HAP-1 (cell line): ENCODE measurements around the gene EMILIN2.

Experiments
- DNase-seq, 2 experiments: peaks; one replicate each; pipeline ENCODE4 v3.0.0-alpha.2; 2016 to 2020; ENCODE audit warnings: low spot score in 2 of 2
- H3K27me3 ChIP-seq: fragments of 250-450 bp; sonication (Bioruptor Pico); 2 replicates; pipeline ENCODE4 v1.5.1; 2020; ENCODE audit warnings: low read depth, mild to moderate bottlenecking, moderate library complexity
- H3K36me3 ChIP-seq: fragments of 250-450 bp; sonication (Bioruptor Pico); replicated peaks from 2 replicates; pipeline ENCODE4 v1.5.1; 2020; ENCODE audit warnings: mild to moderate bottlenecking
- H3K4me1 ChIP-seq: fragments of 250-450 bp; sonication (Bioruptor Pico); 2 replicates; pipeline ENCODE4 v1.5.1; 2020; ENCODE audit warnings: mild to moderate bottlenecking
- H3K4me3 ChIP-seq: fragments of 250-450 bp; sonication (Bioruptor Pico); 2 replicates; pipeline ENCODE4 v1.5.1; 2020; ENCODE audit warnings: mild to moderate bottlenecking, moderate library complexity
- H3K9me3 ChIP-seq: fragments of 250-450 bp; sonication (Bioruptor Pico); 2 replicates; pipeline ENCODE4 v1.5.1; 2020; ENCODE audit warnings: mild to moderate bottlenecking, moderate library complexity
- in situ Hi-C: fragments of 300-500 bp; cut with MboI; formaldehyde crosslinking; loops from 3 replicates; pipeline ENCODE4 v1.14.3; 2020; ENCODE audit warnings: low sequenced_read_pairs, inconsistent platforms, mixed read lengths

EMILIN2 gene

DNA sequence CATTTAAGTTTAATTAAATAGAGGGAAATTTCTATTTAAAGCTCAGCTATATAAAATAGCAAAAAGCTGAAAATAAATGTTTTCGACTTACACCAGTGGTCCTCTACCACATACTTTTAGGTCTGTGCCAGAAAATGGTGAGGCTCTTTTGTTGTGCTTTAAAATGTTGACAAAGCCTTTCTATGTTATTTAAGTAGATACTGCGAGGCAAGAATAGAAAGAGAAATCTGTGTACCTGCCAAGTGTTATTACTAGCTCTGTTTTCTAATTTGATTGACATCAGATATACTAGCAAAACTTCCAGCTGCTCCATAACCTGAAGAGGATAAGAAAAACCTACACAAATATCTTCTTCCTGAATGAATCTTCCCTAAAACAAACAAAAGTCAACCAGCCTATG, 112.5 kb downstream of the EMILIN2 start:
- peaks cover 8% of the 10 kb centered on the region; the same call in 1 of the 2 replicates for H3K4me1 ChIP-seq
- DNase-seq: no peak
- in situ Hi-C loops: no loop called here
- 0 out of 2 replicates have a peak, but pooled peaks cover 3% of the 10 kb centered on the region for H3K36me3 ChIP-seq
- no peaks in the 10 kb centered on the region for H3K9me3 ChIP-seq
- H3K4me3 ChIP-seq: no peak overlapping the region
- no peaks in the 10 kb centered on the region for H3K27me3 ChIP-seq

DNA sequence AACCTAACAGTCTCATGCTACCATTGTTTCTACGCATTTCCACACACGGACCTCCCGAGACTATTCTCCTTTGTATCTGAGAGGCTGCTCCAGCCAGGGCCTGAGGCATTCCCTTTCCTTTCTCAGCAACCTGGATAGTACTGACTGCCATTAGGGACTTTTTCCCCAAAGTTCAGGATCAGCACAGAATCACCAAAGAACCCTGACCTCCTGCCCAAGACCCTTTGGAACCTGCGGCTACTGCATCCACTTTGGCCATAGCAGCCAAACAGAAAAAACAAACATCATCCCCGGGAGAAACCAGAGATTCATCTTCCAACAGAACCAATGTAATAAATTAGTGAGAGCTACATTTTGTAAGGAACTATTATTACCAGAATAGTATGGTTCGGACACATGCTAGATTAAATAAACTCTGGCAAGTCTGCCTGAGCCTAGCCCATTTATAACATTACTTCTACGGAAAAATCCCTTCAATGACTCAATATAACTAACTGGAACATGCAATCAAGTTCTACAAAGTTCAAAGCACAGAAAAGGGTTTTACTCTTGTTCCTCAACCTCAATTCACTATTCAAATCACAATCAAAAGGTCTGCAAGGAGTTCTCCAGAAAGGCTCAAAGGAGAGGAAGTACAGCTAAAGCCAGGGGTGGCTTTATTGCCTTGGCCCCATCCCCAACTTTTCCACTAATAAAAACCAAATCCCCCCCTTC, 114.3 kb downstream of the EMILIN2 start:
- H3K9me3 ChIP-seq: no peaks in the 10 kb centered on the region
- H3K36me3 ChIP-seq: no peaks in the 10 kb centered on the region
- in situ Hi-C loops: no loop called here
- DNase-seq: no peak
- no peaks in the 10 kb centered on the region for H3K27me3 ChIP-seq
- no peak overlapping the region for H3K4me3 ChIP-seq
- peaks cover 8% of the 10 kb centered on the region; the same call in 1 of the 2 replicates for H3K4me1 ChIP-seq

DNA sequence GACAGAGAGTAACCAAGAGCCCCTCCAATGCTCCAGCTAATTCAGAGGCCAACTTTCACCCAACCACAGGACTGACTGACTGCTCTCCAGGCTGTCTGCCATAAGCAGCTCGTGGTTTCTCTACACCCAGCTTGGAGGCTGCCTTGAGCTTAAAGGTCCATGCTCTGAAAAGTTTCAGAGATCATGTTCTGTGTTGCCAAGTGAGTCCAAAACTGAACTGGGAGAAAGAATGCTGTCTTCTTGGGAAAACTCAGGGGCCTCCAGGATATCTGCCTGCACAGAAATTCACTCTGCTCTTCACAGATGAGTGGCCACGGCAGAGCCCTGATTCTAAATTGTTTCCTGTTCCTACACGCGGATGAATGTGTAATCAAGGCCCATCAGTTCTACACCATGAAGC, 115.0 kb downstream of the EMILIN2 start:
- no peak overlapping the region for H3K4me3 ChIP-seq

GRCh38 chr18:2963048-2963447, 116.2 kb downstream of the EMILIN2 start:
- Histone ChIP-seq H3K4me3 (no peak overlapping the region), H3K4me1 (no peaks in the 10 kb centered on the region), H3K27me3 (no peaks in the 10 kb centered on the region), H3K36me3 (no peaks in the 10 kb centered on the region), H3K9me3 (no peaks in the 10 kb centered on the region)
- no peak for DNase-seq
- in situ Hi-C loops: no loop called here

More for the DNA sequence above, 115.0 kb downstream of the EMILIN2 start:
- in situ Hi-C loops: no loop called here
- H3K4me1 ChIP-seq: peaks cover 3% of the 10 kb centered on the region; the same call in 1 of the 2 replicates
- H3K9me3 ChIP-seq: no peaks in the 10 kb centered on the region
- H3K27me3 ChIP-seq: no peaks in the 10 kb centered on the region
- H3K36me3 ChIP-seq: no peaks in the 10 kb centered on the region
- DNase-seq: no peak

- in situ Hi-C loops: no loop called here
- Histone ChIP-seq H3K9me3 (no peaks in the 10 kb centered on the region), H3K4me1 (peaks cover 6% of the 10 kb centered on the region)
Observed at GRCh38 chr18:2964361-2965010, 117.7 kb downstream of the EMILIN2 start.

More at GRCh38 chr18:2964361-2965010, 117.7 kb downstream of the EMILIN2 start:
- no peaks in the 10 kb centered on the region for H3K27me3 ChIP-seq
- no peak for DNase-seq
- H3K36me3 ChIP-seq: no peaks in the 10 kb centered on the region
- no peak overlapping the region for H3K4me3 ChIP-seq
